ENCODE measurements around the gene UNC13B.

DNA sequence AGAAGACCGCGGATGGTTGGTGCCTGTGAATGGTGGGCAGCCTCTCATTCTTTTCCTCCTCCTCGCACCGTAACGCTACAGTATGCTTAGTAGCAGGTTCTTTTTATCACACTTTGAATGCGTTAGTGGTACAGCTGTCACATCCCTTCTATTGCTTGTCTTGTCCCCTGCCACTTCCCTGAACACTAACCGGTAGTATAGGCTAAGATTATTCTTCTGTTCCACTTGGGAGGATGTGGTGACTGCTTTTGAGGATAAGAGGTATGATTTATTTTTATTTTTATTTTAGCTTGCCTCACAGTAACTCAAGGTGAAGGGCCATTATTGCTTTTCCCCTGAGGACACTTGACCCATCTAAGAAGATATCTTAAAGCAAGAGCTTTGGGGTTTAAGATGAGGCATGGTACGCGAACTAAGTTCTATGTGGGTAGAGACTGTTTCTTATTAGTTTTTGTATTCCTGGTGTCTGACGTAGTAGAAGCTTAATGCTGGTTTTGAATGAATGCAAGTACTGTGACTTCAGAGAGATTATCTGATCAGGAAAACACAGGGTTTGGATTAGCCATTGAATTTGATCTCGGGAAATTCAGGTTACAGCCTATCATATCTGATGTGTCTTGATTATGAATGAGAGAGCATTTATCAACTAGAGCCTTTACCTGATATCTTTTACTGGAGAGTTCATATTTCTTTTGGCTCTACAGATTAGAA is 951 bp downstream of the UNC13B start:
- TF ChIP-seq, protein P1, sequence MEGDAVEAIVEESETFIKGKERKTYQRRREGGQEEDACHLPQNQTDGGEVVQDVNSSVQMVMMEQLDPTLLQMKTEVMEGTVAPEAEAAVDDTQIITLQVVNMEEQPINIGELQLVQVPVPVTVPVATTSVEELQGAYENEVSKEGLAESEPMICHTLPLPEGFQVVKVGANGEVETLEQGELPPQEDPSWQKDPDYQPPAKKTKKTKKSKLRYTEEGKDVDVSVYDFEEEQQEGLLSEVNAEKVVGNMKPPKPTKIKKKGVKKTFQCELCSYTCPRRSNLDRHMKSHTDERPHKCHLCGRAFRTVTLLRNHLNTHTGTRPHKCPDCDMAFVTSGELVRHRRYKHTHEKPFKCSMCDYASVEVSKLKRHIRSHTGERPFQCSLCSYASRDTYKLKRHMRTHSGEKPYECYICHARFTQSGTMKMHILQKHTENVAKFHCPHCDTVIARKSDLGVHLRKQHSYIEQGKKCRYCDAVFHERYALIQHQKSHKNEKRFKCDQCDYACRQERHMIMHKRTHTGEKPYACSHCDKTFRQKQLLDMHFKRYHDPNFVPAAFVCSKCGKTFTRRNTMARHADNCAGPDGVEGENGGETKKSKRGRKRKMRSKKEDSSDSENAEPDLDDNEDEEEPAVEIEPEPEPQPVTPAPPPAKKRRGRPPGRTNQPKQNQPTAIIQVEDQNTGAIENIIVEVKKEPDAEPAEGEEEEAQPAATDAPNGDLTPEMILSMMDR (conservative IDR thresholded peaks at IDR 0.05; ENCODE audit: low read depth, low read length): no peak
- TF ChIP-seq EZH2phosphoT487 (IDR thresholded peaks at IDR 0.05; ENCODE audit: borderline replicate concordance, low read length) (no peak), EZH2 (IDR thresholded peaks at IDR 0.05; ENCODE audit: low read length, unreplicated experiment) (no peak)
